ENCODE results near the gene SOWAHA.

DNA sequence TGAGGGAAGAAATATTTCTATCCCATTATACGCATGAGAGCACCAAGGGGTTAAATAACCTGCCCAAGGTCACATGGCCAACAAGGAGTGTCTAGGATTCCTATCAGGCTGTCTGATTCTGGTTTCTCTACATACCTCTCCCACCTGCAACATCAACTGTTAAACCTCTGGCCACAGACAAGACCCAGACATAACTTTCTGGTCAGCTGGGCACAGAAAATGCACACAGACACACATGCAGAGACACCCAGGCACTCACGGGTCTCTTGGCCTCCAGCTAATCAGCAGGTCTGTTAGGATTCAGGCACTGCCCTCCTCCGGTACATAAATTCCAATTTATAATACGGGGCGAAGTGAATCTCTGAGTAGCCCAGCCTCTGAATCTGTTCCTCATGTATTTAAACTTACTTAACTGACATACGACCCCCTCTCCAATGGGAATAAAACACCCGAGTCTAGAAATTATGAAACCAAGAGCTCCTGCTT is 37.6 kb upstream of the SOWAHA start:
- TF ChIP-seq YY1 (IDR thresholded peaks at IDR 0.05; ENCODE audit: insufficient read depth, insufficient read length) (no peak), ZNF274 (IDR thresholded peaks at IDR 0.05; ENCODE audit: low read depth, low read length) (no peak)
